NCI-H2196 treated with DMSO at 0.1 percent for 48 hours (cell line): ENCODE results near the gene TACC2.

Source experiments
- DNase-seq: peaks from one replicate; lab custom pipeline; 2025; ENCODE audit not compliant: unreplicated experiment; lab: John Stamatoyannopoulos, UW

TACC2 gene

DNA sequence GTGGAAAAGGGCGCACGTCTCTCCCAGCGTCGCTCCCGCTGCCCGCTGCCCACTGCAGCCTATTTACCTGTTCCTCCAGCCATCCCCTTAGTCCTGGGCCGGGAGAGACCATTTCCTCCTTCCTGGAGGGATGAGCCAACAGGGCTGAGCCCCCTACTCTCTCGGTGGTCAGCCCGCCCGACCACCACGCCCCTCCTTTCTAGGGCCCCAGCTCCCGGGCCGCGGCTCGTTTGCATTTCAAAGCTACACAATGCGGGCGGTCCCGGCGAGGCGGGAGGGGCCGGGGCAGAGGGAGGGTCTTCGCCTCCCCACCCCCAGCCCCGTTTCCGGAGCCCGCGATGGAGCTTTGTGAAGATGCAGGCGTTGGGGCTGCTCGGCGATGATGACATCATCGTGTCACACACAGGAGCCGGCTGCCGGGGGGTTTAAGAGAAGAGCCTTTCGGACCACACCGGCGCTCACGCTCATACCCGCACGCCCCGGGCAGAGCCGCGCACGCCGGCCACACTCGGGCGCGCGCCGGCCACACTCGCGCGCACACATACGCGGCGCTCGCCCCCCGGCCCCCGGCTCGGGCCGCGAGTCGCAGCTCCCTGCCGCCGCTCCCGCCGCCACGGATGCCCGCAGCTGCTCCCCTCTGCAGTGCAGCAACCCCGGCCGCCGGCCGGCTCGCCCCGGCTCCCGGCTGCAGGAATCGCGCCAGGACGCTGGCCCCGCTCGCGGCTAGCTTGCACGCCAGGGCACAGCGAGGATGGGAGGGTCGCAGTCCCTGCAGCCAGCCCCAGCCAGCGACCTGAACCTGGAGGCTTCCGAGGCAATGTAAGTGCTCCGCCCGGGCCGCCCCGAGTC lies 174.4 kb downstream of the TACC2 start:
- no peak for DNase-seq

DNA sequence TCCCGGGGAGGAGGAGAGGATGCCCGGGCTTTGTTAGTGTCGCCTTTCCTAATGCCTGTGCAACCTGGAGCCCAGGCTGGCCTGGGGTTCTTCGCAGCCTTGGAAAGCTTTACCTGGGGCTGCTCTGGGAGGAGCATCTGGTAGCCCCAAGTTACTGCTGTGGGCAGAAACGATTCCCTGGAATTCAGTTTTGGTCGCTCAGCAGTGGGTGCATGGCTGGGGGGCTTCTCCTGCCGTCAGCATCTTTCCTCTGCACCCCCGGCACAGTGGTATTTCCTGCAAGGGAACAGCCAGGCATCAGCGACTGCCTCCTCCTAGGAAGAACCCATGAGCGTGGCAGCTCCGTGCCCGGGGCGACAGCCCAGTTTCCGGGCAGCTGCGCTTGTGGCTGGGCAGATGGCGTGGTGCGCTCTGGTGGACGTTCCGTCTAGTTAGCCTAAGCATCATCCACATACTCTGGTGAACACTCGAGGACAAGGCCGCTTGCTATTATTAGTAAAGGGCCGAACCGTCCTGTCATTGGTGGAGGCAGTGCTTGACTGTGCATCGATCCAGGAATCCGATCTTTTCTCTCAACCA lies 175.1 kb downstream of the TACC2 start:
- peak; percentile 35 for DNase-seq

GRCh38 chr10:122164815-122165483 lies 176.0 kb downstream of the TACC2 start:
- DNase-seq: no peak

GRCh38 chr10:122165484-122166276 lies 176.7 kb downstream of the TACC2 start:
- no peak for DNase-seq

GRCh38 chr10:122168101-122168500 lies 179.1 kb downstream of the TACC2 start:
- DNase-seq: no peak

DNA sequence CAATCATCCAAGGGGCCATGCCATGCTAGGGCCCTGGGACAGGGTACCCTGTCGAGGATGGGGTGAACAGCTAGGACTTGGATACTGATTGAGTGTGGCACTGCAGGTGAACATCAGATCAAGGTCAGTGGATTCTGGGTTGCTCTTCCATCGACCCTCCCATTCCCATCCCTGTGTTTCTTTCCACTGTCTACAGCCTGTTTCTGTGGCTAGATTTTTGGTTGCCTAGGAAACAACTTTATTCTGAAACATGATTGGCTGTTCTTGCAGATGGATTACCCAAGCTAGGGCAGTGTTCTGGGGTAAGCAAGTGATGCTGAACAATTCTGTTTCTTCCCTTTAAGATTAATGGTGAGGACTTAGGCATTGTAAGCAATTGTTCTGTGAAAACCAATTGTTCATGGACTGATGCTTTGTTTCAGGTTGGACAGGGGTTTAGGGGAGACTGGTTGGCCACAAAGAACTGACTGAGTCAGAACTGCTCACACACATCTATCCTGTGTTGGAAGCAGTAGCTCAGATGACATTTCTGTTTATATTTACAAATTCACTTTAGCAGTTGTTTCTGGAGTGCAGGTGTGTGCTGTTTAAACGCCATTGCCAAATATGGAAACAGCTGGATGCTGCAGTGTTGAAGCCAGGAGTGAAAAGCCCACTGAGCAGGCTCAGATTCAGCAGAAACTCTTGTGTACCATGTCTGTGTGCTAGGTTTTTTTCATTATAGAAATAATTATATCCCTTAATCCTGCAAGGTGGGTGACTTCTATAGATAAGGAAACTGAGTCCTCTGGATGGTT lies 179.8 kb downstream of the TACC2 start:
- no peak for DNase-seq

GRCh38 chr10:122170802-122171201 lies 181.8 kb downstream of the TACC2 start:
- no peak for DNase-seq

DNA sequence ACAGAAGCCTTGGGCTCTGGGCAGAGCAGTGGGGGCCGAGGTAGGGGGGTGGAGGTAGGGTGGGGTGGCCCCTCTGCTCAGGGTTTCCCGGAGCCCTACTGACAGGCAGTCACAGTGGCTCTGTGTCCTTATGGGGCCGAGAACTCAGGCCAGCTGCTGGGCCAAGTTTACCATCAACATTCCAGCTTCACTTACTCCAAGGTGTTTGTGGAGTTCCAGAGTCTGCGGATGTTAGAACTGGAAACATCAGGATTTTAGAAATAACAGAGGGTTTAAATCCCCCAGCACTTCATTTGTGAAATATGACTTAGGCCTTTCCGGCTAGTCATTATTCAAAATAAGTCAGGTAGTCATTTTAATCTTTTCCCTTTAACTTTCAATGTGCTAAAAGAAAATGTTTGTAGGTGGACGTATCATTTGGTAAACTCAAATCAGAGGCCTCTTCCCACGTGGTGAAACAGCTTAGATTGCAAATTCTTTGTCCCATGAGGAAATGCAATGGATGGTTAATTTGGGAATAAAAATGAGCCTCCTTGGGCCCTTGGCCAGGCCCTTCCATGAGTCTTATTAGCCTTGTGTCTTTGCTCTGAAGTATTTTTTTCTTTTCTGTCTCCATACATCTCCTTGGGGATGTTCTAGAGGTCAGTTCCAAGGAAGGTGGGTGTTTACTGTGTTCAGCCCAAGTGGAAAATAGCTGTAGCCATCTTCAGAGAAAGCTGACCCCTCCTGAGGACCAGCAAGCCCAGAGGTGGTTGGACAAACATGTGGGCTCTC lies 182.5 kb downstream of the TACC2 start:
- DNase-seq: no peak

GRCh38 chr10:122172361-122173008 lies 183.5 kb downstream of the TACC2 start:
- DNase-seq: no peak

GRCh38 chr10:122173337-122173736 lies 184.4 kb downstream of the TACC2 start:
- no peak for DNase-seq

GRCh38 chr10:122173766-122174435 lies 184.9 kb downstream of the TACC2 start:
- DNase-seq: no peak

- DNase-seq: no peak
Observed at GRCh38 chr10:122176232-122177213, 187.6 kb downstream of the TACC2 start.

- DNase-seq: no peak
Observed at GRCh38 chr10:122178655-122179054, 189.7 kb downstream of the TACC2 start.

- no peak for DNase-seq
Observed at GRCh38 chr10:122181041-122181732, 192.2 kb downstream of the TACC2 start.

GRCh38 chr10:122181876-122182275 lies 192.9 kb downstream of the TACC2 start:
- no peak for DNase-seq

DNA sequence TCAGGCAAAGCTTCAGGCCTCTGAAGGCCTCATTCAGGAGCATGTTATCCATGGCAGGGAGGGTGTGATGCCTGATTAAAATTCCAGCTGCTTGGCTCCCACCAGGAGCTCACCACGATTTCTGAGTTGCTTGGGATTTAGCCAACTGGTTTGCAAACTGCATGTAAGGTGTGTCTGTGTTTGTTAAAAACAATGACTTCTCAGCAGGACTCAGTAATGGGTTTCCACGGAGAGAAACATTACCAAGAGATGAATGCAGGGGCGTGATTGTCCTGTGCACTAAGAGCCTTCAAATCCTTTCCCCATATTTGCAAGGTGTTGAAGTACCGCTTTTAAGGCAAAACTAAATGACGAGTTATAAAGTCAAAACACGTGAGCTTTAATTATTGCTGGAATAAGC lies 193.3 kb downstream of the TACC2 start:
- no peak for DNase-seq

- DNase-seq: no peak
Observed at GRCh38 chr10:122184254-122184653, 195.3 kb downstream of the TACC2 start.
